Dedifferentiated amniotic fluid mesenchymal stem cell (primary cell): ENCODE results near the gene NGEF.

Experiments used
- DNase-seq: peaks from one replicate; pipeline ENCODE4 v3.0.0-alpha.2; 2016; ENCODE audit errors: extremely low spot score

NGEF gene

DNA sequence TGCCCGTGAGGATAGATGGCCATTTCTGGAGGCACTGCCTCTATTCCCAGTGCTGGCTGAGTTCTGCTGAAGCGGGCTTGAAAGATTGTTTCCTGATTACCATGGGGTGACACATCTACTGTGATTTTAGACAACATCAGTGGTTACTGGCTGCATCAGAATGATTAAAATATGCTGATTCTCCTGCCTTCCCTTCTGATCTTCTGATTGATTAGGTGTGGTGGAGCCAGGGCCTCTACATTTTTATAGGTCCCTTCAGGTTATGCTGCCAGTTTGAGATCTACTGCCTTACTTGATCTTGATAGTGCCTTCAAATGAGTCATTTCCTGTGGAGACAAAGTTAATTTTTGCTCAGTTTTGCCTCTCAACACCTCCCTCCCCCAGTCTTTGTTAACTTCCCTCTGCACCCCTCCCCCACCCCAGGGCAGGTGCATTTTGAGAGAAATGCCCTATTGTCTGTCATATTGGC, 174.6 kb downstream of the NGEF start:
- no peak for DNase-seq

DNA sequence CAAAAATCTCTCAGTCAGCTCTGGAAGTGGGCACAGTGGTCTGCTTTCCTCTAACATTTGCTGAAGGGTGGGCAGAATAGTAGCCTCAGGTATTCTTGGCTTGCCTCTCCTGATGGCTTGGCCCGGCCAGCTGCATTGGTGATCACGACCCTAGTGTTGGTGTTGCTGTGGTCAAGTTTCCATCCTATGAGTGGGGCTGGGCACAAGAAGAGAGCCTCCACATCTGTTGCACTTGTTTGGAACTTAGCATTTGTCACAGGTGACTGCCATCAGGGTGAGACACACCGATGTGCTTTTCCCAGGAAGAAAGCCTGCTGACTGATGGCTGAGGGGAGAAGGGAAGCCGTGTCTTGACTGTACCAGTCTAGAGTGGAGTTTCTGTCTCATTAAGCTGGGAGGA, 176.1 kb downstream of the NGEF start:
- DNase-seq = no peak

DNA sequence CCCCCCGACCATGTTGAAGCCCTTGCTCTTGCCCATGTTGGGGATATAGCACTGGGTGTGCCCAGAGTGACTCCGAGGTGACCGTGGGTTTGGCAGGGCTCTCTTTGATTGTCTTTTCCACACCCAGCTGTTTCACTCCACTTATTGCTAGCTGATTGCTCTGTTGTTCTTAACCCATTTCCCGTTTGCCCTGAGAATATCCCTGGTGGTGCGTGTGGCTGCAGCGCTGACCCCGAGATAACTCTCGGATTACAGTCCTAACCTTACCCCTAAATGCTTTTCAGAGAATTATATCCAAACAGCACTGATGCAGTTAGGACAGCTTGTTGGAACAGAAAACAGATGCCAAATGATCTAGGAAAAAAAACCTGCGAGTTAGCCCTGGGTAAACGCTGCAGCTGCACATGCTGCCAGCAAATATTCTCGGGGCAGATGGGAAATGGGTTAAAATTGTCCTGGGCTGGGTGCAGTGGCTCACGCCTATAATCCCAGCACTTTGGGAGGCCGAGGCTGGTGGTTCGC, 177.3 kb downstream of the NGEF start:
- DNase-seq = no peak

DNA sequence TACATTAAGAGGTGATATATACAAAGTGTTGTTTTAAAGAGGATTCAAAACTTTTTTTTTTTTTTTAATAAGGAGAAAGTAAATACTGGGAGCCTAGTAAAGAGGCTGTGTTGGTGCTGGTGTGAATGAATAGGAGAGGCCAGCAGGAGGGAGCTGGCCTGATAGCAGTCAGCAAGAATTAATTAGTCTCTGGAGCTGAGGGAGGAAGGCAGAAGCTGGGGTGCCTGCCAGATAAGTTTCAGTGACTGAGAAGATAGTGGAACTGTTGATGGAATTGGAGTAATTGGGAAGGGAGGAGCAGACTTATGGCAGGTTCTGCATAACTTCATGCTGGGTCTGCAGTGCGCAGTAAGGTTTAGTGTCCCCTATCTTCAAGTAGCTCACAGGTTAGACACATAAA, 179.2 kb downstream of the NGEF start:
- no peak for DNase-seq

DNA sequence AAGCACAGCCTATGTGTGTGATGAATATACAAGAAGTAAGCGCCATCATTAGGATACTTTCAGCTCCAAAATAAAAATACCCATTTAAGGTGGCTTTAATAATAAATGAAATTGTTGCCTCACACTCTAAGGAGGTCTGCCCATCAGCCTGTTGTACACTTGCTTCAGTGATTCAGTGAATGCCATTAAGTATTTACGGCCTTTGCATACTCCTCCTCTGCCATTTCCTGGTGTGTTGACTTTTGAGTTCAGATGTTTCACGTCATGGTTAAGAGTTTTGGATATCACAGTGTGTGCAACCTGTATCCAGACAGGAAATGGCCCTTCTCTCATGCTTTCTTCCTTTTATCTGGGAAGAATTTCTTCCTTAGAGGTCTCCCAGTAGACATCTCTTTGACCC, 181.6 kb downstream of the NGEF start:
- DNase-seq = no peak

DNA sequence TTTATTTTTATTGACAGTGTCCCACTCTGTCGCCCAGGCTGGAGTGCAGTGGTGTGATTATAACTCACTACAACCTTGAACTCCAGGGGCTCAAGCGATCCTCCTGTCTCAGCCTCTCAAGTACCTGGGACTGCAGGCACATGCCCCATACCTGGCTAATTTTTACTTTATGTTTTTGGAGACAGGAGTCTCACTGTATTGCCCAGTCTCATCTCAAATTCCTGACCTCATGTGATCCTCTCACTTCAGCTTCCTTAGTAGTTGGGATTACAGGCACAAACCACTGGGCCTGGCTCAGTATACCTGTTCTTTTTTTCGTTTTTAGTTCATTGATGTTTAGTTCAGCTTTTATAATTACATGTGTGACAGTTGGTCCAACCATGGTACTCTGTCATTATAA, 183.1 kb downstream of the NGEF start:
- no peak for DNase-seq
